CMK (cell line): ENCODE measurements around the gene NLRP8.
"Not testable (repeated sequence)": the region's sequence is repeated elsewhere in the genome, so short reads cannot be mapped to it uniquely, and the experiment has no call there.

Experiments used
- DNase-seq: peaks from one replicate; pipeline ENCODE4 v3.0.0-alpha.2; 2010; ENCODE audit warnings: low read depth

NLRP8 gene

GRCh38 chr19:55973982-55974381, 26.4 kb downstream of the NLRP8 start:
- no peak for DNase-seq

DNA sequence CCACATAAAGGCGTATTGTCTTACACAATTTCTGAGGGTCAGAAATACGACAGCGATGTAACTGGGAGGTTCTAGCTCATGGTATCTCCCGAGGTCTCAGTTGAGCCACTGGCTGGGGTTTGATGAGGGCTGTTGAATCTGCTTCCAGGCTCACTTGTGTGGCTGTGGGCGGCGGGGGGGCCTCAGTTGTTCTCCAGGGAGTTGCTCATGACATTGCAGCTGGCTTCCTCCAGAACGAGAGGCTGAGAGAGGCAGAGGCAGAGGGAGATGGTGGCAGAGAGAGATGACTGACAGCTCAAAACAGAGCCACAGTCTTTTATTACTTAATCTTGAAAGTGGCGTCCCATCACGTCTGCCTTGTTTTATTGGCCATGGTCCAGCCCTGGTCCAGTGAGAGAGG, 32.8 kb downstream of the NLRP8 start:
- no peak for DNase-seq

DNA sequence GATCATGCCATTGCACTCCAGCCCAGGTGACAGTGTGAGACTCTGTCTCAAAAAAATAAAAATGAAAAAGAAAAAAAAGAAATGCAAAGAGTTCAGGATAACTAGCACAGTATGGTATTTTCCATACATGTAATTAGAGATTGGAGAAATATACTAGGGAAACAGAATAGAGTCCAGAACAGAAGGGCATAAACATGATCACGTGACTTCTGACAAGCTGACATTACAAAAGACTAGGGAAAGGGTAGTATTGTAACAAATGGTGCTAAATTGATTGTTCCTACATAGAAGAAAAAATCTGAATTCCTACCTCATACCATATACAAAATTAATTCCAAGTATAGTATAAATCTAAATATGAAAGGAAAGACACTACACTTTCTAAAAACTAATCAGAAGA, 37.6 kb downstream of the NLRP8 start:
- no peak for DNase-seq

DNA sequence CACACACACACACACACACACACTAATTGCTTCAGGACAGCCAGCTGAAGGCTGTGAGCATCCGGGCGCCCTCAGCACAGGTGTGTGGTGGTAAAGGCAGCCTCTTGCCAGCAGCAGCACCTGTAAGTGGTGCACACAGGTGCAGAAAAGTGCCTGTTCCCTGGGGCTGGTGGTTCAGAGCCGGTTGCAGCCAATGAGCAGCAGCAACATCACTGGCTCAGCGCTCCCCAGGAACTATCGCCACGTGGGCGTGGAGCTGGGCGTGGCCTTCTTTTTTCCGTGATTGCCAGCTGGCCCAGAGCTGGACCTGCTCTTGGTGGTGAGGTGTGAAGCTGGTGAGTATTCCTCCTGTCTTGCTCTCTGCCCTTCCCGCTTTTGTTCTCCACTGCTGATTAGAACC, 38.9 kb downstream of the NLRP8 start, which contains the start of gene NLRP5:
Gene NLRP5, plus strand, starts transcription at position 289 of the 400 bp plus-strand sequence.
- no peak for DNase-seq

GRCh38 chr19:55990831-55991230, 43.2 kb downstream of the NLRP8 start:
- no peak for DNase-seq

- DNase-seq, result no peak
These were observed 45.9 kb downstream of the NLRP8 start for GRCh38 chr19:55993492-55993891.

GRCh38 chr19:56014765-56015164, 67.1 kb downstream of the NLRP8 start:
- no peak for DNase-seq

- no peak for DNase-seq
These were observed 68.1 kb downstream of the NLRP8 start for GRCh38 chr19:56015756-56016155.

DNA sequence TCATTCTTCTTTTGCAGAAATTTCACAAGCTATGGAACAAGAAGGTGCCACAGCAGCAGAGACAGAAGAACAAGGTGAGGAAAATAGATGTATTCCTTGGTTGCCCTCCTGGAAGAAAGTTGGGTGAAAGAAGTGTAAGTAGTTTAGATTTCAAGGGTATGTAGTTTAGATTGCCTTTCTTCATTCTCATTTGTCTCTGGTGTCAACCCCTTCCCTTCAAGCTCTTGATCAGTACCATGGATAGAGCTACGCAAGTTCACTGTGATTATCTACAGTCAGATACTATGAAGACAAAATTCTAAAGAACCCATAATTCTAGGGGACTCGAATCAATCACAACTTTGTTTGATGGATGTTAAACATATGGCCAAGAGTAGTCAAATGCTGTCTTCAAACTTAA, 71.7 kb downstream of the NLRP8 start:
- not testable (repeated sequence) for DNase-seq

DNA sequence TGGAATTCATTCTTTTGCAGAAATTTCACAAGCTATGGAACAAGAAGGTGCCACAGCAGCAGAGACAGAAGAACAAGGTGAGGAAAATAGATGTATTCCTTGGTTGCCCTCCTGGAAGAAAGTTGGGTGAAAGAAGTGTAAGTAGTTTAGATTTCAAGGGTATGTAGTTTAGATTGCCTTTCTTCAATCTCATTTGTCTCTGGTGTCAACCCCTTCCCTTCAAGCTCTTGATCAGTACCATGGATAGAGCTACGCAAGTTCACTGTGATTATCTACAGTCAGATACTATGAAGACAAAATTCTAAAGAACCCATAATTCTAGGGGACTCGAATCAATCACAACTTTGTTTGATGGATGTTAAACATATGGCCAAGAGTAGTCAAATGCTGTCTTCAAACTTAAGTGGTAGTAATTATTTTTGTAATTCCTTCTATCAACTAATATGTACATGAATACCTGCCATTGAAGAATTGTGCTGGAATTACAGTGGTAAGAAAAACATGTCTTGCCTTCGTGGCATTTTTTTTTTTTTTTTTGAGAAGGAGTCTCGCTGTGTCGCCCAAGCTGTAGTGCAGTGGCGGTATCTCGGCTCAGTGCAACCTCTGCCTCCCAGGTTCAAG, 72.8 kb downstream of the NLRP8 start:
- DNase-seq, result not testable (repeated sequence)

DNA sequence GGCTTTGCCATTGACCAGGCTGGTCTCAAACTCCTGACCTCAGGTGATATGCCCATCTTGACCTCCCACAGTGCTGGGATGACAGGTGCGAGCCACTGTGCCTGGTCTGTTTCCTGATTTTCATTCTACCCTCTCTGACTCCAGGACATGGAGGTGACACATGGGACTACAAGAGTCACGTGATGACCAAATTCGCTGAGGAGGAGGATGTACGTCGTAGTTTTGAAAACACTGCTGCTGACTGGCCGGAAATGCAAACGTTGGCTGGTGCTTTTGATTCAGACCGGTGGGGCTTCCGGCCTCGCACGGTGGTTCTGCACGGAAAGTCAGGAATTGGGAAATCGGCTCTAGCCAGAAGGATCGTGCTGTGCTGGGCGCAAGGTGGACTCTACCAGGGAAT, 79.1 kb downstream of the NLRP8 start:
- DNase-seq, result no peak
